H1 (cell line): Measurements from ENCODE around the gene SEC16A. TPM values are rescaled to one million over a fixed set of nuclear protein-coding genes. Genes with fewer than 3 reads are reported as not detected.

ENCODE experiments used
- CTCF ChIA-PET: fragments of 300-600 bp; sonication (Branson Sonifier 250); formaldehyde crosslinking; loops from one replicate; lab custom pipeline; 2021; ENCODE audit not compliant: partially characterized antibody; lab: Charles Lee
- POLR2A ChIA-PET: fragments of 300-600 bp; sonication (Branson Sonifier 250); formaldehyde crosslinking; loops from one replicate; lab custom pipeline; 2021; ENCODE audit warnings: inconsistent platforms; ENCODE audit not compliant: partially characterized antibody; lab: Charles Lee
- DNase-seq, 2 experiments: peaks; one replicate each; pipeline versions ENCODE4 v3.0.0 to v3.0.0-alpha.2; 2010 to 2022; ENCODE audit warnings: low spot score in 2 of 2, low read depth in 1 of 2, mixed read lengths in 1 of 2
- FAIRE-seq: peaks from 2 replicates; lab custom pipeline; 2011; peaks lifted over from hg19 to GRCh38; lab: Jason Lieb, UNC
- H2AFZ ChIP-seq: 2 replicates; pipeline ENCODE4 v1.8.1; 2012; ENCODE audit warnings: low read length, inconsistent platforms
- H2AK5ac ChIP-seq: 2 replicates; pipeline ENCODE4 v1.6.1; 2013; ENCODE audit warnings: low read depth, low read length
- H2BK120ac ChIP-seq: replicated peaks from 2 replicates; pipeline ENCODE3; 2013; ENCODE audit warnings: low read depth, low read length, inconsistent platforms
- H2BK12ac ChIP-seq: 2 replicates; pipeline ENCODE4 v1.6.1; 2013; ENCODE audit warnings: low read depth, low read length
- H2BK15ac ChIP-seq: 2 replicates; pipeline ENCODE4 v1.6.1; 2013; ENCODE audit warnings: low read length
- H2BK20ac ChIP-seq: 2 replicates; pipeline ENCODE4 v1.6.1; 2013; ENCODE audit warnings: low read length
- H2BK5ac ChIP-seq: 2 replicates; pipeline ENCODE4 v1.6.1; 2013; ENCODE audit warnings: low read depth, low read length
- H3K14ac ChIP-seq: 2 replicates; pipeline ENCODE4 v1.6.1; 2013; ENCODE audit warnings: inconsistent platforms; ENCODE audit not compliant: insufficient read length
- H3K18ac ChIP-seq: 2 replicates; pipeline ENCODE4 v1.6.1; 2013; ENCODE audit warnings: low read length; ENCODE audit errors: extremely low read depth
- H3K23ac ChIP-seq: 2 replicates; pipeline ENCODE4 v1.6.1; 2013; ENCODE audit warnings: inconsistent platforms; ENCODE audit not compliant: insufficient read length
- H3K23me2 ChIP-seq: 2 replicates; pipeline ENCODE4 v1.6.1; 2013; ENCODE audit warnings: low read depth, low read length
- H3K27ac ChIP-seq: 2 replicates; pipeline ENCODE4 v1.6.1; 2011; ENCODE audit warnings: low read depth, low read length, inconsistent platforms
- H3K27me3 ChIP-seq, 4 experiments: replicated peaks in 1 of 4; 1 replicate in 1 of 4; 2 replicates in 3 of 4; pipeline versions ENCODE4 v1.6.1 to v1.8.1; 2011 to 2013; ENCODE audit warnings: low read length in 3 of 4, mild to moderate bottlenecking in 3 of 4, inconsistent platforms in 2 of 4, mixed read lengths in 2 of 4, moderate library complexity in 1 of 4; ENCODE audit not compliant: control insufficient read depth in 3 of 4, insufficient read depth in 3 of 4; ENCODE audit errors: extremely low read depth in 1 of 4
- H3K36me3 ChIP-seq, 4 experiments: 2 replicates each; pipeline versions ENCODE4 v1.6.1 to v1.8.1; 2011 to 2013; ENCODE audit warnings: mild to moderate bottlenecking in 4 of 4, low read length in 3 of 4, moderate library complexity in 2 of 4, control low read depth in 1 of 4, inconsistent platforms in 1 of 4; ENCODE audit not compliant: insufficient read depth in 4 of 4, control insufficient read depth in 2 of 4
- H3K4ac ChIP-seq: replicated peaks from 2 replicates; pipeline ENCODE3; 2013; ENCODE audit warnings: low read length, low read depth, mixed read lengths, inconsistent platforms; ENCODE audit not compliant: insufficient read length
- H3K4me1 ChIP-seq, 4 experiments: replicated peaks in 1 of 4; 1 replicate in 1 of 4; 2 replicates in 3 of 4; pipeline versions ENCODE4 v1.6.1 to v1.8.1; 2011 to 2013; ENCODE audit warnings: low read length in 3 of 4, inconsistent platforms in 2 of 4, mixed read lengths in 1 of 4; ENCODE audit not compliant: insufficient read depth in 4 of 4, control insufficient read depth in 3 of 4
- H3K4me2 ChIP-seq, 2 experiments: 2 replicates each; pipeline versions ENCODE4 v1.6.1 to v1.8.1; 2011 to 2013; ENCODE audit warnings: low read depth in 2 of 2, low read length in 2 of 2, control low read depth in 1 of 2, inconsistent platforms in 1 of 2, mild to moderate bottlenecking in 1 of 2; ENCODE audit not compliant: insufficient read depth in 1 of 2
- H3K4me3 ChIP-seq, 4 experiments: fragments of 200-600, 300-600 bp in 1 of 4; sonication (generic), shearing (Covaris generic), sonication (Bioruptor Twin) in 1 of 4; 2 replicates each; pipeline versions ENCODE4 v1.5.1 to v1.8.1; 2011 to 2016; ENCODE audit warnings: low read length in 4 of 4, low read depth in 3 of 4, control low read depth in 2 of 4, inconsistent platforms in 2 of 4, mild to moderate bottlenecking in 2 of 4, mixed read lengths in 1 of 4, moderate library complexity in 1 of 4; ENCODE audit not compliant: insufficient read depth in 2 of 4; ENCODE audit errors: extremely low read depth in 1 of 4
- H3K56ac ChIP-seq: replicated peaks from 2 replicates; pipeline ENCODE3; 2013; ENCODE audit warnings: low read depth, mild to moderate bottlenecking, mixed read lengths, low read length, inconsistent platforms; ENCODE audit not compliant: insufficient read length
- H3K79me1 ChIP-seq: 2 replicates; pipeline ENCODE4 v1.6.1; 2013; ENCODE audit warnings: low read depth, low read length, control low read depth
- H3K79me2 ChIP-seq, 2 experiments: 2 replicates each; pipeline versions ENCODE4 v1.6.1 to v1.8.1; 2012 to 2013; ENCODE audit warnings: low read length in 2 of 2, mild to moderate bottlenecking in 2 of 2, inconsistent platforms in 1 of 2; ENCODE audit not compliant: insufficient read depth in 2 of 2, control insufficient read depth in 1 of 2
- H3K9ac ChIP-seq, 4 experiments: replicated peaks in 1 of 4; 1 replicate in 1 of 4; 2 replicates in 3 of 4; pipeline versions ENCODE4 v1.6.1 to v1.8.1; 2011 to 2013; ENCODE audit warnings: low read depth in 3 of 4, low read length in 3 of 4, control low read depth in 2 of 4, mild to moderate bottlenecking in 2 of 4, moderate library complexity in 2 of 4, inconsistent platforms in 1 of 4; ENCODE audit errors: extremely low read depth in 1 of 4
- H3K9me3 ChIP-seq, 2 experiments: 2 replicates each; pipeline versions ENCODE4 v1.6.1 to v1.8.1; 2012 to 2013; ENCODE audit warnings: mild to moderate bottlenecking in 2 of 2, moderate library complexity in 2 of 2, control low read depth in 1 of 2, inconsistent platforms in 1 of 2, low read depth in 1 of 2, low read length in 1 of 2, mixed read lengths in 1 of 2; ENCODE audit not compliant: insufficient read depth in 2 of 2
- H4K20me1 ChIP-seq, 2 experiments: replicated peaks in 1 of 2; 2 replicates each; pipeline versions ENCODE3 to v1.8.1; 2011 to 2013; ENCODE audit warnings: inconsistent platforms in 2 of 2, low read length in 2 of 2, mild to moderate bottlenecking in 1 of 2; ENCODE audit not compliant: insufficient read depth in 2 of 2, control insufficient read depth in 1 of 2
- H4K5ac ChIP-seq: 2 replicates; pipeline ENCODE4 v1.6.1; 2013; ENCODE audit warnings: low read length, low read depth, mixed read lengths, inconsistent platforms; ENCODE audit not compliant: insufficient read length
- H4K8ac ChIP-seq: 2 replicates; pipeline ENCODE4 v1.8.0; 2013; ENCODE audit warnings: mild to moderate bottlenecking, moderate library complexity, low read length, inconsistent platforms; ENCODE audit not compliant: insufficient read depth; ENCODE audit errors: extremely low read depth
- H4K91ac ChIP-seq: replicated peaks from 2 replicates; pipeline ENCODE3; 2013; ENCODE audit warnings: low read length, mixed read lengths, inconsistent platforms; ENCODE audit not compliant: insufficient read length
- CTBP2 ChIP-seq: IDR thresholded peaks from 2 replicates; pipeline ENCODE4 v1.7.0; 2011; ENCODE audit warnings: borderline replicate concordance, mild to moderate bottlenecking, moderate library complexity, mixed read lengths, low read length; ENCODE audit not compliant: insufficient read depth, insufficient read length
- RFX5 ChIP-seq: IDR thresholded peaks from 2 replicates; pipeline ENCODE4 v1.6.1; 2011; ENCODE audit warnings: low read depth, low read length, improper control_type of control experiment, borderline replicate concordance
- WGBS, 2 experiments: shearing (Covaris generic) in 1 of 2; methylation state at CpG; one replicate each; pipeline versions ENCODE4 v1.1.6 to v1.1.7; 2013 to 2015; ENCODE audit warnings: low lambda C conversion rate in 2 of 2, mixed read lengths in 2 of 2, inconsistent platforms in 1 of 2, low coverage in 1 of 2, missing lambda C conversion rate in 1 of 2; ENCODE audit not compliant: insufficient replicate concordance in 2 of 2, insufficient coverage in 1 of 2, insufficient read length in 1 of 2; ENCODE audit errors: extremely low coverage in 1 of 2, missing lambda C conversion rate in 1 of 2; 5-methylcytosine and 5-hydroxymethylcytosine counted together
- polyA plus RNA-seq, 7 experiments: library from polyadenylated mRNA; depleted of rRNA in 3 of 7; stranded (reverse) in 5 of 7; unstranded in 2 of 7; fragments of >200 nt in 5 of 7; fragments of 200-250 nt in 2 of 7; gene quantifications; 1 replicate in 5 of 7; 2 replicates in 1 of 7; 4 replicates in 1 of 7; pipeline versions ENCODE4 v1.2.1 to v1.2.3, GENCODE V29; 2011 to 2013; ENCODE audit warnings: missing spikeins in 2 of 7, mixed read lengths in 2 of 7
- total RNA-seq: library from RNA; stranded (reverse); fragmentation: NEBNext Ultra II Directional; extraction: Animal tissue kit (Norgen Biotek cat#: 25700); gene quantifications from 2 replicates; pipeline ENCODE4 v1.2.1, GENCODE V29; 2021

Gene SEC16A
- total and polyA plus RNA-seq, 2 of the 8 experiments (the other 6 are each of a cell fraction or from before 2014, with no cell fraction given) = 21.6 to 49.0 TPM

DNA sequence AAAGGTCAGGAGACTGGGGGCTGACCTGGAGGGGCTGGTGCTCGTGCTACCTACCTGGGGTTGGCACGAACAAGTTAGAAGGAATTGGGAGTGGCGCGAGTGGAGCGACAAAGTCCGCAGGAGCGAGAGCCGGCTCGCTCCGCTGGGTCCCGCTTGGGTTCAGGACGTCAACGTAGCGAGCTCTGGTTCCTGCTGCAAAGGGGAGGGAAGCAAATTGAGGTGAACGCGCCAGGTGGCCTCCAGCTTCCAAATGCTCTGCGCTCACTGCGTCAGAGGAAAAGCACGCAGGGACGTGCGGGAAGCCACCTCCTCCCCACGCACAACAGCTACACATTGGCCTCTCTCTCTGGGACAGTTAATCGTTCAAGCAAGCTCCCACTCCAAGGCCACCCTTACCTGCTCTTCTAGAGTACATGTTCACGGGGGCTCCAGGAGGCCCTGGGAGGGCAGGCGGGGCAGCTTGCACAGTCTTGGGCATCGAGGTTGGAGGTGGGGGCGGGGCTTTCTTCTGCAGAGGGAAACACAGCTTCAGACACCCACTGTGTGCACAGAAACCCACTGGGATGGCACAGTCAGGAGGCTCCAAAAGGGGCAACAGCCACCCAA is 35.6 kb downstream of the SEC16A start:
- no peak for TF ChIP-seq RFX5
- no peak for TF ChIP-seq CTBP2
- H2BK120ac ChIP-seq = no peak overlapping the region
- H4K8ac ChIP-seq = no peak overlapping the region
- FAIRE-seq (no peak), DNase-seq (no peak)
- no peak overlapping the region for H4K5ac ChIP-seq
- H3K36me3 ChIP-seq = peaks cover 22 to 48% (median 39%) of the 10 kb centered on the region in 4 experiments
- H3K14ac ChIP-seq = no peak overlapping the region
- H2BK15ac ChIP-seq = no peak overlapping the region
- CTCF ChIA-PET = interaction anchor here (0.9 to 1.4 kb wide), 3 partner anchors 13 to 184 kb away, joined by 3 read pairs; no protein-coding TSS in a partner anchor
- no peak overlapping the region for H3K27ac ChIP-seq
- no peak overlapping the region for H4K91ac ChIP-seq
- no peak overlapping the region for H3K4me3 ChIP-seq
- H3K23ac ChIP-seq = no peak overlapping the region
- no peak overlapping the region for H2AFZ ChIP-seq
- POLR2A ChIA-PET = interaction anchor here (0.9 to 1.5 kb wide), 4 partner anchors 9 to 62 kb away, joined by 3 to 7 read pairs (median 3); no protein-coding TSS in a partner anchor
- no peak overlapping the region for H2BK12ac ChIP-seq
- H3K79me1 ChIP-seq = no peaks in the 10 kb centered on the region
- 97% methylated on average over 27 of the region's 27 CpGs; no CpG with 5 or more reads in 1 of the 2 experiments for WGBS, 2 experiments
- H3K9ac ChIP-seq = no peak overlapping the region
- no peaks in the 10 kb centered on the region for H3K4me1 ChIP-seq
- H3K79me2 ChIP-seq = no peaks in the 10 kb centered on the region
- H2AK5ac ChIP-seq = no peak overlapping the region
- no peaks in the 10 kb centered on the region for H3K9me3 ChIP-seq
- no peaks in the 10 kb centered on the region for H3K23me2 ChIP-seq
- no peaks in the 10 kb centered on the region for H3K27me3 ChIP-seq
- H3K18ac ChIP-seq = no peak overlapping the region
- H2BK5ac ChIP-seq = no peak overlapping the region
- no peak overlapping the region for H3K56ac ChIP-seq
- H3K4ac ChIP-seq = no peak overlapping the region
- no peak overlapping the region for H2BK20ac ChIP-seq
- H4K20me1 ChIP-seq = peaks cover 2 to 10% of the 10 kb centered on the region in 2 experiments
- H3K4me2 ChIP-seq = no peak overlapping the region
